CD14-positive monocyte (primary cell): ENCODE results near the gene ASH1L. TPM values are rescaled to one million over a fixed set of nuclear protein-coding genes. Genes with fewer than 3 reads are reported as not detected.

ENCODE experiments used
- DNase-seq, 3 donors: peaks; one replicate each; pipeline ENCODE4 v3.0.0-alpha.2; 2011 to 2022
- H2AFZ ChIP-seq: 2 replicates; pipeline ENCODE4 v1.6.0; 2012; ENCODE audit warnings: mild to moderate bottlenecking, low read depth, low read length, inconsistent platforms; ENCODE audit not compliant: insufficient read depth, poor library complexity, severe bottlenecking
- H3K27ac ChIP-seq, 2 donors: 1 replicate in 1 of 2; 2 replicates in 1 of 2; pipeline ENCODE4 v1.5.1; 2012 to 2013; ENCODE audit warnings: low read length in 2 of 2, control low read depth in 1 of 2, inconsistent platforms in 1 of 2, low read depth in 1 of 2, mild to moderate bottlenecking in 1 of 2
- H3K27me3 ChIP-seq, 2 donors: one replicate each; pipeline versions ENCODE4 v1.6.0 to v1.6.1; 2011 to 2013; ENCODE audit warnings: low read length in 2 of 2; ENCODE audit not compliant: control insufficient read depth in 2 of 2, insufficient read depth in 2 of 2
- H3K36me3 ChIP-seq, 2 donors: replicated peaks in 1 of 2; 1 replicate in 1 of 2; 2 replicates in 1 of 2; pipeline versions ENCODE4 v1.5.1 to v1.6.1; 2012 to 2013; ENCODE audit warnings: low read length in 2 of 2, control low read depth in 1 of 2, inconsistent platforms in 1 of 2, mild to moderate bottlenecking in 1 of 2; ENCODE audit not compliant: insufficient read depth in 2 of 2, control insufficient read depth in 1 of 2
- H3K4me1 ChIP-seq, 2 donors: 1 replicate in 1 of 2; 2 replicates in 1 of 2; pipeline versions ENCODE4 v1.5.1 to v1.6.1; 2012 to 2013; ENCODE audit warnings: low read length in 2 of 2, control low read depth in 1 of 2, inconsistent platforms in 1 of 2, mild to moderate bottlenecking in 1 of 2, moderate library complexity in 1 of 2; ENCODE audit not compliant: insufficient read depth in 2 of 2, control insufficient read depth in 1 of 2
- H3K4me2 ChIP-seq: replicated peaks from 2 replicates; pipeline ENCODE3; 2012; ENCODE audit warnings: low read length, moderate library complexity, mild to moderate bottlenecking; ENCODE audit not compliant: poor library complexity, severe bottlenecking; ENCODE audit errors: extremely low read depth
- H3K4me3 ChIP-seq, 3 experiments: fragments of 200-600 bp in 1 of 3; sonication (generic) in 1 of 3; replicated peaks in 1 of 3; 1 replicate in 2 of 3; 2 replicates in 1 of 3; pipeline ENCODE4 v1.5.1; 2011 to 2013; ENCODE audit warnings: low read length in 3 of 3, mild to moderate bottlenecking in 3 of 3, control low read depth in 2 of 3, low read depth in 2 of 3, inconsistent platforms in 1 of 3, moderate library complexity in 1 of 3
- H3K79me2 ChIP-seq: 2 replicates; pipeline ENCODE4 v1.6.0; 2012; ENCODE audit warnings: mild to moderate bottlenecking, control low read depth, inconsistent platforms, low read length, moderate library complexity; ENCODE audit not compliant: insufficient read depth
- H3K9ac ChIP-seq: 2 replicates; pipeline ENCODE4 v1.6.0; 2017; ENCODE audit warnings: low read length, mild to moderate bottlenecking; ENCODE audit not compliant: insufficient read depth, poor library complexity, severe bottlenecking
- H3K9me3 ChIP-seq, 2 donors: replicated peaks in 1 of 2; 1 replicate in 1 of 2; 2 replicates in 1 of 2; pipeline versions ENCODE4 v1.5.1 to v1.6.1; 2012 to 2013; ENCODE audit warnings: low read length in 2 of 2, control low read depth in 1 of 2; ENCODE audit not compliant: control insufficient read depth in 1 of 2, insufficient read depth in 1 of 2
- H4K20me1 ChIP-seq: 2 replicates; pipeline ENCODE4 v1.6.0; 2012; ENCODE audit warnings: mild to moderate bottlenecking, low read length, control low read depth, moderate library complexity; ENCODE audit not compliant: insufficient read depth
- H3K27ac Mint-ChIP-seq, 7 donors: one replicate each; pipeline ENCODE4 v1.8.0; 2020; ENCODE audit warnings: mild to moderate bottlenecking in 7 of 7, mixed read lengths in 7 of 7, moderate library complexity in 6 of 7, inconsistent platforms in 2 of 7
- H3K27me3 Mint-ChIP-seq, 3 donors: one replicate each; pipeline ENCODE4 v1.8.0; 2021 to 2022; ENCODE audit warnings: low read depth in 3 of 3, mild to moderate bottlenecking in 3 of 3, mixed read lengths in 3 of 3, moderate library complexity in 3 of 3, inconsistent platforms in 1 of 3
- H3K36me3 Mint-ChIP-seq, 2 donors: one replicate each; pipeline ENCODE4 v1.8.0; 2020; ENCODE audit warnings: mixed read lengths in 2 of 2, inconsistent platforms in 1 of 2, mild to moderate bottlenecking in 1 of 2
- H3K4me1 Mint-ChIP-seq: one replicate; pipeline ENCODE4 v1.8.0; 2020; ENCODE audit warnings: mild to moderate bottlenecking, mixed read lengths
- H3K4me3 Mint-ChIP-seq, 2 donors: one replicate each; pipeline ENCODE4 v1.8.0; 2020; ENCODE audit warnings: mild to moderate bottlenecking in 2 of 2, mixed read lengths in 2 of 2, moderate library complexity in 1 of 2
- H3K9me3 Mint-ChIP-seq, 7 donors: one replicate each; pipeline ENCODE4 v1.8.0; 2020 to 2022; ENCODE audit warnings: mixed read lengths in 7 of 7, mild to moderate bottlenecking in 6 of 7, moderate library complexity in 6 of 7, inconsistent platforms in 2 of 7
- WGBS: methylation state at CpG from one replicate; pipeline ENCODE4 v1.1.5; 2013; ENCODE audit warnings: missing lambda C conversion rate; ENCODE audit not compliant: insufficient coverage; 5-methylcytosine and 5-hydroxymethylcytosine counted together
- intact Hi-C, 2 donors: fragments of 100-400 bp; cut with micrococcal nuclease; formaldehyde crosslinking; loops; one replicate each; pipeline versions ENCODE4 v1.15.0 to v1.15.1; 2023
- polyA plus RNA-seq, 3 donors: library from polyadenylated mRNA; depleted of rRNA in 1 of 3; unstranded in 2 of 3; stranded (reverse) in 1 of 3; fragments of 300-500 nt in 2 of 3; fragments of >200 nt in 1 of 3; fragmentation: Illumina TruSeq in 2 of 3; gene quantifications; 1 replicate in 2 of 3; 2 replicates in 1 of 3; pipeline ENCODE4 v1.2.3, GENCODE V29; 2012 to 2021
- TF ChIP-seq, protein P1 (sequence below): fragments of 200-600 bp; IDR thresholded peaks from one replicate; pipeline ENCODE4 v1.8.0; 2022; ENCODE audit warnings: antibody characterized with exemption, mild to moderate bottlenecking

ASH1L gene
- polyA plus RNA-seq, 3 donors, result 2.7 to 21.5 (median 5.6) TPM

DNA sequence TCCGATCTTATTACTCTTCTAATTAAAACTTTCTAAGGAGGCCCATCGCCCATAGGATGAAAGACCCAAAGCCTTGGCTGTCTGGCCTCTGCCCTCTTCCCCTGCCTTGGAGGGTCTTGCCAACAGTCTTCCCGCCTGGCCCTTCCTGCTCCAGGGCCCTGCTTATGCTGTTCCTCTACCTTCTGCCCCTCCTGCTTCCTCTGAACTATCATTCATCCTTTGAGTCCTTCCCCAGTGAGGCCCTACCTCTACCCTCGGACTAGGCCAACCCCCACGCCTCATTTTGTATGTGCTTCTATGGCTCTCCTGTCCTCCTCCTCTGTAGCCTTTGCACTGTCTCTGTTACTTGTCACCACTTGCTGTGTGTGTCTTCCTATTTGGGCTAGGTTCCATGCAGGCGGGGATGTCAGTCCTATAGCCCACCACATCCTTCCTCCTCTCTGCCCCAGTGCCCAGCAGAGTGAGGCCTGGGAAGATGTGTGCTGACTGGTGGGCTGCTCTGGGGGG lies 236.5 kb downstream of the ASH1L start:
- intact Hi-C loops, result no loop called here

DNA sequence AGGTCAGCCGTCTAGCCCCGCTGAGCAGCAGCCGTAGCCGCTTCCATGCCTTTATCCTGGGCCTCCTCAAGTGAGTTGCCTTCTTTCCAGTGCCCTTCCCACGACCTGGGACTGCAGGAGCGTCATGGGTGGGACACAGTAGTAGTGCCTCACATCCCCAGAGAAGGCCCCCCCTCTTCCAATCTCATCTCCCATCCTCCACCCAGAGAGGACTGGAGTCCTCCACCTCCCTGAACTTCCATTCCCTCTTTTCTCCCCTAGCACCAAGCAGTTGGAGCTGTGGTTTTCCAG lies 237.1 kb downstream of the ASH1L start:
- 89% methylated on average over 6 of the region's 6 CpGs for WGBS
- no peak for DNase-seq
- Histone ChIP-seq H3K4me2 (peak overlapping the region; percentile 78), H3K27me3 (no peaks in the 10 kb centered on the region), H3K9me3 (no peaks in the 10 kb centered on the region), H3K4me1 (peaks cover 26 to 42% of the 10 kb centered on the region in 2 donors), H3K9ac (peak overlapping the region; percentile 65), H3K4me3 (peak overlapping the region in 1 of 3 experiments; percentile 80), H4K20me1 (peaks cover 26% of the 10 kb centered on the region), H3K36me3 (peaks cover 7 to 22% of the 10 kb centered on the region in 2 donors), H2AFZ (no peak overlapping the region), H3K79me2 (peaks cover 16% of the 10 kb centered on the region), H3K27ac (no peak overlapping the region)
- Mint-ChIP-seq H3K27me3 (peaks cover 2 to 7% (median 2%) of the 10 kb centered on the region in 3 donors), H3K27ac (no peak overlapping the region), H3K4me3 (no peak overlapping the region), H3K9me3 (no peaks in the 10 kb centered on the region), H3K4me1 (peaks cover 34% of the 10 kb centered on the region), H3K36me3 (peaks cover 8 to 27% of the 10 kb centered on the region in 2 donors)
- TF ChIP-seq, protein P1, sequence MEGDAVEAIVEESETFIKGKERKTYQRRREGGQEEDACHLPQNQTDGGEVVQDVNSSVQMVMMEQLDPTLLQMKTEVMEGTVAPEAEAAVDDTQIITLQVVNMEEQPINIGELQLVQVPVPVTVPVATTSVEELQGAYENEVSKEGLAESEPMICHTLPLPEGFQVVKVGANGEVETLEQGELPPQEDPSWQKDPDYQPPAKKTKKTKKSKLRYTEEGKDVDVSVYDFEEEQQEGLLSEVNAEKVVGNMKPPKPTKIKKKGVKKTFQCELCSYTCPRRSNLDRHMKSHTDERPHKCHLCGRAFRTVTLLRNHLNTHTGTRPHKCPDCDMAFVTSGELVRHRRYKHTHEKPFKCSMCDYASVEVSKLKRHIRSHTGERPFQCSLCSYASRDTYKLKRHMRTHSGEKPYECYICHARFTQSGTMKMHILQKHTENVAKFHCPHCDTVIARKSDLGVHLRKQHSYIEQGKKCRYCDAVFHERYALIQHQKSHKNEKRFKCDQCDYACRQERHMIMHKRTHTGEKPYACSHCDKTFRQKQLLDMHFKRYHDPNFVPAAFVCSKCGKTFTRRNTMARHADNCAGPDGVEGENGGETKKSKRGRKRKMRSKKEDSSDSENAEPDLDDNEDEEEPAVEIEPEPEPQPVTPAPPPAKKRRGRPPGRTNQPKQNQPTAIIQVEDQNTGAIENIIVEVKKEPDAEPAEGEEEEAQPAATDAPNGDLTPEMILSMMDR, result no peak
- intact Hi-C loops, result no loop called here

More for the DNA sequence above, 236.5 kb downstream of the ASH1L start:
- H3K36me3 Mint-ChIP-seq, result peaks cover 13 to 32% of the 10 kb centered on the region in 2 donors
- peaks cover 2 to 5% (median 2%) of the 10 kb centered on the region in 3 donors for H3K27me3 Mint-ChIP-seq
- H3K27ac Mint-ChIP-seq, result peak overlapping the region in 2 of 7 donors; percentile 41 to 83
- Histone ChIP-seq H3K27ac (no peak overlapping the region), H3K4me3 (no peak overlapping the region), H3K36me3 (peaks cover 12 to 27% of the 10 kb centered on the region in 2 donors), H3K4me1 (peaks cover 21 to 37% of the 10 kb centered on the region in 2 donors), H3K4me2 (peak overlapping the region; percentile 78), H2AFZ (no peak overlapping the region), H3K79me2 (peaks cover 16% of the 10 kb centered on the region), H3K9ac (no peak overlapping the region), H4K20me1 (peaks cover 29% of the 10 kb centered on the region), H3K27me3 (no peaks in the 10 kb centered on the region), H3K9me3 (no peaks in the 10 kb centered on the region)
- H3K4me1 Mint-ChIP-seq, result peaks cover 31% of the 10 kb centered on the region
- TF ChIP-seq, protein P1, result no peak
- peak overlapping the region in 1 of 2 donors; percentile 50 for H3K4me3 Mint-ChIP-seq
- 70% methylated on average over 5 of the region's 6 CpGs for whole genome bisulfite sequencing
- H3K9me3 Mint-ChIP-seq, result no peaks in the 10 kb centered on the region
- no peak for DNase-seq
